ENCODE results near the gene CDKN2B.

DNA sequence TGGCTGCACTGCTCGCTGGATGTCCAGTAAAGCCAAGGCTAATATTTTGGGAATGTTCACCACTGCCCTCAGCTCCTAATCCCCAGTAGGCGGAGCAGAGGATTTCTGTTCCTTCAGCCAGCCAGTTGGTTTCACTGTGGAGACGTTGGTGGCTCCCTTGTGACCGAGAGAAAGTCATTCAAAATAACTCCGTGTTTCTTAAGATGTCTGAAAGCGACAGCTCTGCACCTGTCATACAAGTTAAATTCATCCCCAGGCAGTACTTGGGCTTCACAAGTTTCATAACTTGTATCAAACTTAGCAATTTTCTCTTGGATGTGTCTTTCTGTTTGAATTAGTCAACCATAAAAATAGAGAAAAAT, 382 bp upstream of the CDKN2B start:
- TF ChIP-seq, protein P1, sequence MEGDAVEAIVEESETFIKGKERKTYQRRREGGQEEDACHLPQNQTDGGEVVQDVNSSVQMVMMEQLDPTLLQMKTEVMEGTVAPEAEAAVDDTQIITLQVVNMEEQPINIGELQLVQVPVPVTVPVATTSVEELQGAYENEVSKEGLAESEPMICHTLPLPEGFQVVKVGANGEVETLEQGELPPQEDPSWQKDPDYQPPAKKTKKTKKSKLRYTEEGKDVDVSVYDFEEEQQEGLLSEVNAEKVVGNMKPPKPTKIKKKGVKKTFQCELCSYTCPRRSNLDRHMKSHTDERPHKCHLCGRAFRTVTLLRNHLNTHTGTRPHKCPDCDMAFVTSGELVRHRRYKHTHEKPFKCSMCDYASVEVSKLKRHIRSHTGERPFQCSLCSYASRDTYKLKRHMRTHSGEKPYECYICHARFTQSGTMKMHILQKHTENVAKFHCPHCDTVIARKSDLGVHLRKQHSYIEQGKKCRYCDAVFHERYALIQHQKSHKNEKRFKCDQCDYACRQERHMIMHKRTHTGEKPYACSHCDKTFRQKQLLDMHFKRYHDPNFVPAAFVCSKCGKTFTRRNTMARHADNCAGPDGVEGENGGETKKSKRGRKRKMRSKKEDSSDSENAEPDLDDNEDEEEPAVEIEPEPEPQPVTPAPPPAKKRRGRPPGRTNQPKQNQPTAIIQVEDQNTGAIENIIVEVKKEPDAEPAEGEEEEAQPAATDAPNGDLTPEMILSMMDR (IDR thresholded peaks at IDR 0.05 in 2 of 3, conservative IDR thresholded peaks at IDR 0.05 in 1 of 3; ENCODE audit: borderline replicate concordance in 1 of 3, insufficient read depth in 1 of 3, low read depth in 2 of 3, low read length in 2 of 3): no peak
- TF ChIP-seq, protein P2, sequence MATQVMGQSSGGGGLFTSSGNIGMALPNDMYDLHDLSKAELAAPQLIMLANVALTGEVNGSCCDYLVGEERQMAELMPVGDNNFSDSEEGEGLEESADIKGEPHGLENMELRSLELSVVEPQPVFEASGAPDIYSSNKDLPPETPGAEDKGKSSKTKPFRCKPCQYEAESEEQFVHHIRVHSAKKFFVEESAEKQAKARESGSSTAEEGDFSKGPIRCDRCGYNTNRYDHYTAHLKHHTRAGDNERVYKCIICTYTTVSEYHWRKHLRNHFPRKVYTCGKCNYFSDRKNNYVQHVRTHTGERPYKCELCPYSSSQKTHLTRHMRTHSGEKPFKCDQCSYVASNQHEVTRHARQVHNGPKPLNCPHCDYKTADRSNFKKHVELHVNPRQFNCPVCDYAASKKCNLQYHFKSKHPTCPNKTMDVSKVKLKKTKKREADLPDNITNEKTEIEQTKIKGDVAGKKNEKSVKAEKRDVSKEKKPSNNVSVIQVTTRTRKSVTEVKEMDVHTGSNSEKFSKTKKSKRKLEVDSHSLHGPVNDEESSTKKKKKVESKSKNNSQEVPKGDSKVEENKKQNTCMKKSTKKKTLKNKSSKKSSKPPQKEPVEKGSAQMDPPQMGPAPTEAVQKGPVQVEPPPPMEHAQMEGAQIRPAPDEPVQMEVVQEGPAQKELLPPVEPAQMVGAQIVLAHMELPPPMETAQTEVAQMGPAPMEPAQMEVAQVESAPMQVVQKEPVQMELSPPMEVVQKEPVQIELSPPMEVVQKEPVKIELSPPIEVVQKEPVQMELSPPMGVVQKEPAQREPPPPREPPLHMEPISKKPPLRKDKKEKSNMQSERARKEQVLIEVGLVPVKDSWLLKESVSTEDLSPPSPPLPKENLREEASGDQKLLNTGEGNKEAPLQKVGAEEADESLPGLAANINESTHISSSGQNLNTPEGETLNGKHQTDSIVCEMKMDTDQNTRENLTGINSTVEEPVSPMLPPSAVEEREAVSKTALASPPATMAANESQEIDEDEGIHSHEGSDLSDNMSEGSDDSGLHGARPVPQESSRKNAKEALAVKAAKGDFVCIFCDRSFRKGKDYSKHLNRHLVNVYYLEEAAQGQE (IDR thresholded peaks at IDR 0.05; ENCODE audit: low read depth): no peak
- no peak for TF ChIP-seq SIN3A (IDR thresholded peaks at IDR 0.05; ENCODE audit: low read depth)
- no peak for TF ChIP-seq EZH2 (IDR thresholded peaks at IDR 0.05)
